ENCODE data around the gene RAC2.

GRCh38 chr22:37232140-37232998 lies 11.7 kb downstream of the RAC2 start:
- TF ChIP-seq POLR2AphosphoS5 (IDR thresholded peaks at IDR 0.05; ENCODE audit: low read depth, low read length) (no peak), JUND (IDR thresholded peaks at IDR 0.05; ENCODE audit: low read length) (no peak), CEBPB (IDR thresholded peaks at IDR 0.05; ENCODE audit: low read depth, low read length) (no peak), BRCA1 (IDR thresholded peaks at IDR 0.05; ENCODE audit: low read depth, low read length) (no peak)
